ENCODE data around the gene WDR81.
"Not testable (repeated sequence)": the region's sequence is repeated elsewhere in the genome, so short reads cannot be mapped to it uniquely, and the experiment has no call there.

The WDR81 gene

DNA sequence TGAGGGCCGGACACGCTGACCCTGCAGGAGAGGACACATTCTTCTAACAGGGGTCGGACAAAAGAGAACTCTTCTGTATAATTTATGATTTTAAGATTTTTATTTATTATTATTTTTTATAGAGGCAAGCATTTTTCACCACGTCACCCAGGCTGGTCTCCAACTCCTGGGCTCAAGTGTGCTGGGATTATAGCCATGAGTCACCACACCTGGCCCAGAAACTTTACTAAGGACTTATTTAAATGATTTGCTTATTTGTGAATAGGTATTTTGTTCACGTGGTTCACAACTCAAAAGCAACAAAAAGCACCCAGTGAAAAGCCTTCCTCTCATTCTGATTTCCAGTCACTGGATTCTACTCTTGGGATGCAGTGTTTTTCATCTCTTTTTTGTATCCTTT is 35.0 kb downstream of the WDR81 start:
- TF ChIP-seq, protein P1, sequence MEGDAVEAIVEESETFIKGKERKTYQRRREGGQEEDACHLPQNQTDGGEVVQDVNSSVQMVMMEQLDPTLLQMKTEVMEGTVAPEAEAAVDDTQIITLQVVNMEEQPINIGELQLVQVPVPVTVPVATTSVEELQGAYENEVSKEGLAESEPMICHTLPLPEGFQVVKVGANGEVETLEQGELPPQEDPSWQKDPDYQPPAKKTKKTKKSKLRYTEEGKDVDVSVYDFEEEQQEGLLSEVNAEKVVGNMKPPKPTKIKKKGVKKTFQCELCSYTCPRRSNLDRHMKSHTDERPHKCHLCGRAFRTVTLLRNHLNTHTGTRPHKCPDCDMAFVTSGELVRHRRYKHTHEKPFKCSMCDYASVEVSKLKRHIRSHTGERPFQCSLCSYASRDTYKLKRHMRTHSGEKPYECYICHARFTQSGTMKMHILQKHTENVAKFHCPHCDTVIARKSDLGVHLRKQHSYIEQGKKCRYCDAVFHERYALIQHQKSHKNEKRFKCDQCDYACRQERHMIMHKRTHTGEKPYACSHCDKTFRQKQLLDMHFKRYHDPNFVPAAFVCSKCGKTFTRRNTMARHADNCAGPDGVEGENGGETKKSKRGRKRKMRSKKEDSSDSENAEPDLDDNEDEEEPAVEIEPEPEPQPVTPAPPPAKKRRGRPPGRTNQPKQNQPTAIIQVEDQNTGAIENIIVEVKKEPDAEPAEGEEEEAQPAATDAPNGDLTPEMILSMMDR (IDR thresholded peaks at IDR 0.05) = no peak
- H3K27ac ChIP-seq = no peak overlapping the region
- no peak for DNase-seq (ENCODE audit: low spot score)
- no peak overlapping the region for H3K4me3 ChIP-seq

DNA sequence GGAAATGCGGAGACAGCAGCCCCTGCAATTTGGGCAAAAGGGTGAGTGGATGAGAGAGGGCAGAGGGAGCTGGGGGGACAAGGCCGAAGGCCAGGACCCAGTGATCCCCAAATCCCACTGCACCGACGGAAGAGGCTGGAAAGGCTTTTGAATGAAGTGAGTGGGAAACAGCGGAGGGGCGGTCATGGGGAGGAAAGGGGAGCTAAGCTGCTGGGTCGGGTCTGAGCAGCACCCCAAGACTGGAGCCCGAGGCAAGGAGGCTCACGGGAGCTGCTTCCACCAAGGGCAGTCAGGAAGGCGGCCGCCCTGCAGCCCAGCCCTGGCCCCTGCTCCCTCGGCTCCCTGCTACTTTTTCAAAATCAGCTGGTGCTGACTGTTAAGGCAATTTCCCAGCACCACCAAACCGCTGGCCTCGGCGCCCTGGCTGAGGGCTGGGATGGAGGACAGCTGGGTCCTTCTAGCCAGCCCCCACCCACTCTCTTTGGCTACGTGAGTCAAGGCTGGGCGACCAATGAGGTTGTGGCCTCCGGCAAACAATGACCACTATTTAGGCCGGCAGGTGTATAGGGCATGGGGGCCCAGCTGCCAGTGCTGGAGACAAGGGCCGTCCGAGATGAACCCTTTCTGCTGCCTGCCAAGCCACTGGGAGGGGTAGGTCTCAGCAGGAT is 37.9 kb downstream of the WDR81 start:
- DNase-seq (ENCODE audit: low spot score) = peak; percentile 78
- TF ChIP-seq, protein P1 (IDR thresholded peaks at IDR 0.05) = no peak
- Histone ChIP-seq H3K27ac (peak overlapping the region; percentile 43 to 90), H3K4me3 (peak overlapping the region; percentile 67)

DNA sequence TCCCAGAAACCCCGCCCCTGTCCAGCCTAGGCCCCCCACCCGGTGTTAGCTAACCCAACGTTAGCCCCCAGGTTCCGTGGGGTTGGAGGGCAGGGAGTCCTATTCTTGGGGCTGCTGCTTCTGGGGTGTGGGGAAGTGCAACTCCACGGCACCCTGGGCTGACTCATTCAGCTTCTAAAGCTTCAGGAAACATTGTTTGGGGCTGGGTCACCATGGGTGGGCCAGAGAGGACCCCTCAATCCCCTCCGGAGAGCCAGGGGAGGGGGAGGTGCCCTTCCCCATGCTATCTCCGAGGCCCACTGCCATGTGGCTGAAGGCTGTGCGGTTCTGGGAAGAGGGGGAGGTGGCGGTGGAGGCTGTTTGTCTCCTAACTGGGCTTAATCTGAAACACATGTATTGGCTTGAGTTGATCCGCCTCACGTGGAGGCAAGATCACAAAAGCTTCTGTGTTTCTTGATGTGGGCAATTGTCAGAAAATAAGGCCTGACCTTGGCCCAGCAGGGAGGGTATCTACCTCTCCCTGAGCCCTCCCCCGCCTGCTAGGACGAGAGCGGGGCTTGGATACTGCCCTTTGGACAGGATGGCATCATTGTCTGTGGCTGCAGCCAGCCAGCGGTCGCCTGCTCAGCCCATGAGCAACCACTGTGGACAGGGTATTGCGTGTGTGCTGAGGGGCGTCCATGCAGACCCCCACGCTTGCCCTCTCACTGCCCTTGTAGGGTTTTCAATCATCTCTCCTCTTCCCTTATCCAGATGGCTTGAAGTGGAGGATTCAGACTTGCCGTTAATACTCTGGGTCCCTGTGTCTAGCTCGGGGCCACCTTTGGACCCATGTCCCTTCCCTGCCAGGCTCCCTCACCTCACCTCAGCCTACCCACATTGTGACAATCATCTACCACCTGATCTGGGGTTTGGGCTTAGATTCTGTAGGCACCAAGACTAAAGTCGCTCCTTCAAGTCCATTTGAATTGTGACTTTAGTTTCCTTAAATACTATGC is 38.7 kb downstream of the WDR81 start:
- peak; percentile 77 for DNase-seq (ENCODE audit: low spot score)
- TF ChIP-seq, protein P1 (IDR thresholded peaks at IDR 0.05) = no peak
- Histone ChIP-seq H3K4me3 (peak overlapping the region; percentile 67), H3K27ac (peak overlapping the region; percentile 43 to 90)

DNA sequence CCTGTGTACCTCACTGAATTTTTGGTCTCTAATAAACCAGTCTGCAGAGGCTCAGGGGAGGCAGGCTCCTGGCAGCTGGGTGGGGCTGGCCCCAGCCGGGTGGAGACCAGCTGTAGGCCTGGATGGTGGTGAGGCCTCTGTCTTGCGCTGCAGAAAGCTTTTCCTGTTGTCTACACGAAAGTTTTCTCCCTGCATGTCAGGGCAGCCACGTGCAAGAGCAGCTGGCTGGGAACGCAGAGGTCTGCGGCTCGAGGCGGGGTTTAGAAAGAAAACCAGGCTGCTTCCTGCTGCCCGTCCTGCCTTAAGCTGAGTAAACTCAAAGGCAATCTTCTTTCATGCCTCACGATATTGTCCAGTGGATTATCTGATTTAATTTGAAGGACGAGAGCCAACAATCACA is 39.8 kb downstream of the WDR81 start:
- Histone ChIP-seq H3K4me3 (peak overlapping the region; percentile 67), H3K27ac (peak overlapping the region; percentile 43 to 90)
- peak; percentile 86 for DNase-seq (ENCODE audit: low spot score)
- TF ChIP-seq, protein P1 (IDR thresholded peaks at IDR 0.05) = no peak

DNA sequence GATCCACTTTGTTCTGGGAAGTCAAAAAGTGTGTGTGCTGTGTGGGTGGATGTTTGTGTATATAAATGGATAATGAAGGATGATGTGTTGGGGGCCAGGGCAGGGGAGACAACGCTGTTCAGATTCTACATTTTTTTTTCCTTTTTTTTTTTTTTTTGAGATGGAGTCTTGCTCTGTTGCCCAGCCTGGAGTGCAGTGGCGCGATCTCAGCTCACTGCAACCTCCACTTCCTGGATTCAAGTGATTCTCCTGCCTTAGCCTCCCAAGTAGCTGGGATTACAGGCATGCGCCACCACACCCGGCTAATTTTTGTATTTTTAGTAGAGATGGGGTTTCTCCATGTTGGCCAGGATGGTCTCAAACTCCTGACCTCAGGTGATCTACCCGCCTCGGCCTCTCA is 40.2 kb downstream of the WDR81 start:
- H3K27ac ChIP-seq = peak overlapping the region in 1 of 2 donors; percentile 90
- DNase-seq (ENCODE audit: low spot score); H3K4me3 ChIP-seq: not testable (repeated sequence)

DNA sequence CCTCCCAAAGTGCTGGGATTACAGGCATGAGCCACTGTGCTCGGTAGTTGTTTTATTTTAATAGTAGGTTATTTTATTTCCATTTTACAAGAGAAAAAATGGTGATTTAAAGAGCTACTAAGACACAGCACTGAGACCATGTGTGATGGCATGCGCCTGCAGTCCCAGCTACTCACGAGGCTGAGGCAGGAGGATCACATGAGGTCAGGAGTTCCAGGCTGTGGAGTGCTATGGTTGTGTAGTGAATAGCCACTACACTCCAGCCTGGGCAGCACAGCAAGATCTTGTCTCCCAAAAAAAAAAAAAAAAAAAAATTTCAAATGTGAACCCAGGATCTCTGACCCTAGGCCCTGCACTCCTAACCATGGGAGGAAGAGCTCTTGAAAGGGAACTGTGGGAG is 41.1 kb downstream of the WDR81 start:
- no peak for DNase-seq (ENCODE audit: low spot score)

More for the DNA sequence above, 41.1 kb downstream of the WDR81 start:
- peak overlapping the region in 1 of 2 donors; percentile 53 for H3K27ac ChIP-seq
- no peak overlapping the region for H3K4me3 ChIP-seq
- TF ChIP-seq, protein P1 (IDR thresholded peaks at IDR 0.05) = no peak

All from coronary artery (tissue), 2 donors.